Measurements from ENCODE around the gene NR6A1. TPM values are rescaled to one million over a fixed set of nuclear protein-coding genes. Genes with fewer than 3 reads are reported as not detected.

Gene NR6A1
- total RNA-seq, 1 experiment from 2014 or later, result 99.3 TPM

- no peak for TF ChIP-seq CTCF (conservative IDR thresholded peaks at IDR 0.05)
- no peak overlapping the region for H3K9ac ChIP-seq (ENCODE audit: extremely low read depth, insufficient read length, low read length)
- H3T11ph ChIP-seq (ENCODE audit: low read length), result no peak overlapping the region
- H3K79me2 ChIP-seq (ENCODE audit: insufficient read depth, low read length), result peaks cover 2% of the 10 kb centered on the region; the same call in 1 of the 2 replicates
- no peak overlapping the region for H2BK5ac ChIP-seq (ENCODE audit: insufficient read length, low read length)
- no peak overlapping the region for H3K14ac ChIP-seq (ENCODE audit: insufficient read depth, low read length)
- H3K4me1 ChIP-seq (ENCODE audit: insufficient read depth, low read length), result no peaks in the 10 kb centered on the region; the same call in 1 of the 2 replicates
- H4K5ac ChIP-seq (ENCODE audit: insufficient read length, low read depth, low read length), result no peak overlapping the region
- no peaks in the 10 kb centered on the region for H4K20me1 ChIP-seq (ENCODE audit: control insufficient read depth, insufficient read depth, insufficient read length)
- H3K23me2 ChIP-seq (ENCODE audit: insufficient read length, low read depth, low read length, poor library complexity, severe bottlenecking), result no peaks in the 10 kb centered on the region
- no peak overlapping the region; a peak in 1 of 7 replicates for H3K27ac Mint-ChIP-seq
- no peaks in the 10 kb centered on the region for H3K9me3 Mint-ChIP-seq
- H3K56ac ChIP-seq (ENCODE audit: insufficient read length, low read depth, low read length), result no peak overlapping the region
- H3K27ac ChIP-seq (ENCODE audit: insufficient read length, low read depth, low read length), result no peak overlapping the region
- H3K36me3 Mint-ChIP-seq (ENCODE audit: insufficient read depth in 1 of 3, low read depth in 3 of 3), result no peaks in the 10 kb centered on the region; a peak in 1 of 7 replicates
- H3K27me3 ChIP-seq (ENCODE audit: insufficient read depth, low read length), result no peaks in the 10 kb centered on the region
- H3K23ac ChIP-seq (ENCODE audit: insufficient read length, low read depth, low read length), result no peak overlapping the region
- no peak overlapping the region for H2BK120ac ChIP-seq (ENCODE audit: low read depth, low read length, poor library complexity, severe bottlenecking)
- no peak overlapping the region for H4K91ac ChIP-seq (ENCODE audit: insufficient read length, low read depth, low read length)
- no peak overlapping the region for H2BK15ac ChIP-seq (ENCODE audit: low read depth, low read length)
- H3K4me1 Mint-ChIP-seq, result peaks cover 13 to 22% of the 10 kb centered on the region in 2 experiments
- no peak overlapping the region for H3K4ac ChIP-seq (ENCODE audit: low read depth, low read length)
- H3K18ac ChIP-seq (ENCODE audit: insufficient read length, low read depth, low read length), result no peak overlapping the region
- H2AK5ac ChIP-seq (ENCODE audit: insufficient read length, low read length), result no peak overlapping the region
- DNase-seq, result no peak
- no peak overlapping the region for H2BK20ac ChIP-seq (ENCODE audit: low read depth, low read length, poor library complexity, severe bottlenecking)
- no CpG with 5 or more reads among the region's 7 CpGs for WGBS (ENCODE audit: extremely low coverage, insufficient read length, low lambda C conversion rate)
- H4K8ac ChIP-seq (replicated peaks; ENCODE audit: insufficient read length, low read depth, low read length), result no peak overlapping the region
- no peak overlapping the region for H3K4me2 ChIP-seq (ENCODE audit: insufficient read depth, insufficient read length, low read length)
- H3K9me3 ChIP-seq (ENCODE audit: control insufficient read depth, low read depth, low read length), result no peaks in the 10 kb centered on the region
- no peaks in the 10 kb centered on the region for H3K79me1 ChIP-seq (ENCODE audit: insufficient read depth, low read depth, low read length, poor library complexity, severe bottlenecking)
- no peak overlapping the region for H2AFZ ChIP-seq (ENCODE audit: low read length)
- H2BK12ac ChIP-seq (ENCODE audit: insufficient read length, low read depth, low read length), result no peak overlapping the region
- no peak overlapping the region for H3K4me3 Mint-ChIP-seq
- no peaks in the 10 kb centered on the region for H3K27me3 Mint-ChIP-seq (ENCODE audit: low read depth)
These were observed 147.0 kb downstream of the NR6A1 start for GRCh38 chr9:124623966-124624734.

Data from H9 (cell line).